HCT116 (cell line): Measurements from ENCODE around the gene WDR33. TPM values are rescaled to one million over a fixed set of nuclear protein-coding genes. Genes with fewer than 3 reads are reported as not detected.

Experiments
- ATAC-seq: fragments of 200-7000 bp; cut with Tn5 transposase; 2 replicates; pipeline ENCODE4 v1.9.1; 2020; ENCODE audit warnings: mild to moderate bottlenecking, moderate library complexity
- BruUV-seq: library from RNA; stranded (reverse); fragments of 400-500 nt; replicated peaks from 2 replicates; lab custom pipeline; 2021; lab: Mats Ljungman, UMichigan
- CTCF ChIA-PET: fragments of 300-600 bp; sonication (Branson Sonifier 250); formaldehyde crosslinking; loops from one replicate; lab custom pipeline; 2021; ENCODE audit warnings: antibody characterized with exemption; lab: Charles Lee
- POLR2A ChIA-PET: fragments of 300-600, 350-600 bp; sonication (Branson Sonifier 250); formaldehyde crosslinking; loops from one replicate; lab custom pipeline; 2021; ENCODE audit warnings: antibody characterized with exemption; lab: Charles Lee
- RAD21 ChIA-PET, 2 experiments: fragments of 300-600 bp; sonication (Branson Sonifier 250); formaldehyde crosslinking; loops; one replicate each; lab custom pipeline; 2023; ENCODE audit warnings: low total read pairs in 2 of 2; ENCODE audit not compliant: uncharacterized antibody in 2 of 2, unreplicated experiment in 2 of 2, low non-redundant PET in 1 of 2; lab: Charles Lee
- DNase-seq: peaks from one replicate; pipeline ENCODE4 v3.0.0-alpha.2; 2010; ENCODE audit warnings: low read depth, low spot score
- H2AFZ ChIP-seq: fragments of 200-600 bp; shearing (Covaris generic), sonication (generic); 2 replicates; pipeline ENCODE4 v1.6.1; 2017; ENCODE audit warnings: low read depth, mixed run types, mixed read lengths, antibody characterized with exemption, low read length; ENCODE audit not compliant: poor library complexity, severe bottlenecking
- H3K27ac ChIP-seq: 2 replicates; pipeline ENCODE4 v1.5.1; 2012; ENCODE audit warnings: low read depth, low read length
- H3K27me3 ChIP-seq: fragments of 200-600 bp; sonication (generic); 2 replicates; pipeline ENCODE4 v1.6.1; 2016; ENCODE audit warnings: mixed run types, low read length, mixed read lengths; ENCODE audit not compliant: insufficient read depth
- H3K36me3 ChIP-seq, 2 experiments: fragments of 200-500 bp in 1 of 2; fragments of 200-600 bp in 1 of 2; sonication (Bioruptor generic) in 1 of 2; sonication (generic) in 1 of 2; 2 replicates each; pipeline versions ENCODE4 v1.5.1 to v1.6.1; 2014 to 2016; ENCODE audit warnings: low read length in 2 of 2, inconsistent platforms in 1 of 2, mixed read lengths in 1 of 2, mixed run types in 1 of 2; ENCODE audit not compliant: insufficient read depth in 2 of 2, control insufficient read depth in 1 of 2
- H3K4me1 ChIP-seq, 2 experiments: fragments of 200-600 bp in 1 of 2; sonication (generic) in 1 of 2; 2 replicates each; pipeline versions ENCODE4 v1.5.1 to v1.6.1; 2012 to 2017; ENCODE audit warnings: low read length in 2 of 2, inconsistent platforms in 1 of 2, mild to moderate bottlenecking in 1 of 2, mixed read lengths in 1 of 2, mixed run types in 1 of 2, moderate library complexity in 1 of 2; ENCODE audit not compliant: insufficient read depth in 2 of 2, control insufficient read depth in 1 of 2
- H3K4me2 ChIP-seq: fragments of 200-600 bp; sonication (generic); 2 replicates; pipeline ENCODE4 v1.6.1; 2017; ENCODE audit warnings: mixed run types, low read length, mixed read lengths
- H3K4me3 ChIP-seq, 2 experiments: fragments of 200-600 bp in 1 of 2; sonication (generic) in 1 of 2; replicated peaks in 1 of 2; 2 replicates each; pipeline ENCODE4 v1.5.1; 2011 to 2016; ENCODE audit warnings: low read length in 2 of 2, control low read depth in 1 of 2, low read depth in 1 of 2, mild to moderate bottlenecking in 1 of 2, mixed read lengths in 1 of 2, mixed run types in 1 of 2
- H3K79me2 ChIP-seq: fragments of 200-600 bp; sonication (generic); 2 replicates; pipeline ENCODE4 v1.6.1; 2017; ENCODE audit warnings: mild to moderate bottlenecking, mixed run types, low read length, moderate library complexity, mixed read lengths; ENCODE audit not compliant: insufficient read depth
- H3K9ac ChIP-seq: fragments of 200-600 bp; sonication (generic); 2 replicates; pipeline ENCODE4 v1.6.1; 2016; ENCODE audit warnings: low read length, mixed read lengths
- H3K9me2 ChIP-seq: fragments of 200-600 bp; sonication (generic), shearing (Covaris generic); 2 replicates; pipeline ENCODE4 v1.6.1; 2017; ENCODE audit warnings: mixed run types, mild to moderate bottlenecking, moderate library complexity; ENCODE audit not compliant: insufficient read depth
- H3K9me3 ChIP-seq, 2 experiments: fragments of 200-500 bp in 1 of 2; fragments of 200-600 bp in 1 of 2; sonication (Bioruptor generic) in 1 of 2; sonication (generic) in 1 of 2; 2 replicates each; pipeline ENCODE4 v1.6.1; 2014 to 2017; ENCODE audit warnings: low read length in 2 of 2, mixed read lengths in 2 of 2, inconsistent platforms in 1 of 2, low read depth in 1 of 2, mild to moderate bottlenecking in 1 of 2, mixed run types in 1 of 2, moderate library complexity in 1 of 2; ENCODE audit not compliant: control insufficient read depth in 1 of 2, insufficient read depth in 1 of 2
- H4K20me1 ChIP-seq: fragments of 200-600 bp; sonication (generic), shearing (Covaris generic); 2 replicates; pipeline ENCODE4 v1.6.1; 2017; ENCODE audit warnings: mixed run types, mild to moderate bottlenecking, moderate library complexity; ENCODE audit not compliant: insufficient read depth
- ATF3 ChIP-seq: IDR thresholded peaks from 2 replicates; pipeline ENCODE4 v1.6.1; 2012
- CBX3 ChIP-seq: IDR thresholded peaks from 2 replicates; pipeline ENCODE4 v1.6.1; 2012; ENCODE audit warnings: low read depth
- CEBPB ChIP-seq: IDR thresholded peaks from 2 replicates; pipeline ENCODE4 v1.6.1; 2012; ENCODE audit warnings: low read depth
- CTCF ChIP-seq, 3 experiments: fragments of 200-600 bp in 1 of 3; sonication (generic) in 1 of 3; IDR thresholded peaks in 2 of 3; conservative IDR thresholded peaks in 1 of 3; 2 replicates each; pipeline ENCODE4 v1.5.1; 2012 to 2017; ENCODE audit warnings: low read depth in 2 of 3, low read length in 2 of 3, antibody characterized with exemption in 1 of 3, borderline replicate concordance in 1 of 3, control low read depth in 1 of 3, mild to moderate bottlenecking in 1 of 3, mixed read lengths in 1 of 3, mixed run types in 1 of 3, moderate library complexity in 1 of 3; ENCODE audit not compliant: insufficient read depth in 1 of 3
- EZH2phosphoT487 ChIP-seq: fragments of 200-600 bp; IDR thresholded peaks from 2 replicates; pipeline ENCODE4 v1.6.1; 2018; ENCODE audit warnings: antibody characterized with exemption, borderline replicate concordance
- FOSL1 ChIP-seq: IDR thresholded peaks from 2 replicates; pipeline ENCODE4 v1.6.1; 2012; ENCODE audit warnings: low read depth
- JUND ChIP-seq: IDR thresholded peaks from 2 replicates; pipeline ENCODE4 v1.6.1; 2012
- MAX ChIP-seq: IDR thresholded peaks from 2 replicates; pipeline ENCODE4 v1.6.1; 2012
- RAD21 ChIP-seq: IDR thresholded peaks from 2 replicates; pipeline ENCODE4 v1.6.1; 2012; ENCODE audit warnings: low read depth, mild to moderate bottlenecking
- REST ChIP-seq: IDR thresholded peaks from 2 replicates; pipeline ENCODE4 v1.6.1; 2012; ENCODE audit warnings: low read depth
- SIN3A ChIP-seq: IDR thresholded peaks from 2 replicates; pipeline ENCODE4 v1.6.1; 2012; ENCODE audit warnings: low read depth
- SP1 ChIP-seq: IDR thresholded peaks from 2 replicates; pipeline ENCODE4 v1.6.1; 2012; ENCODE audit warnings: low read depth
- SRF ChIP-seq: IDR thresholded peaks from 2 replicates; pipeline ENCODE4 v1.6.1; 2012; ENCODE audit warnings: low read depth
- TCF7L2 ChIP-seq: IDR thresholded peaks from 2 replicates; pipeline ENCODE4 v1.7.0; 2011; ENCODE audit warnings: borderline replicate concordance, inconsistent platforms; ENCODE audit not compliant: insufficient read depth, insufficient read length; ENCODE audit errors: extremely low read depth
- ZBTB33 ChIP-seq: IDR thresholded peaks from 2 replicates; pipeline ENCODE4 v1.6.1; 2011; ENCODE audit warnings: mild to moderate bottlenecking, low read length, moderate library complexity; ENCODE audit not compliant: insufficient replicate concordance; ENCODE audit errors: extremely low read depth
- ZFX ChIP-seq: fragments of 450-650 bp; IDR thresholded peaks from 2 replicates; pipeline ENCODE4 v1.6.1; 2017
- intact Hi-C: fragments of 100-400 bp; cut with micrococcal nuclease; formaldehyde crosslinking; loops from 2 replicates; pipeline ENCODE4 v1.10.0; 2022
- total RNA-seq: library from RNA; stranded (reverse); gene quantifications from one replicate; pipeline ENCODE4 v1.2.1, GENCODE V29; 2021; ENCODE audit not compliant: unreplicated experiment

WDR33 gene
- total RNA-seq, 1 experiment from 2014 or later = 52.5 TPM

- no peak for TF ChIP-seq ZBTB33
- TF ChIP-seq FOSL1 = no peak
- TF ChIP-seq, all 23 proteins: peak for 0
Observed at GRCh38 chr2:127799926-127800325, 11.0 kb downstream of the WDR33 start (continued).

GRCh38 chr2:127796389-127796788 lies 14.6 kb downstream of the WDR33 start:
- Histone ChIP-seq H2AFZ (no peak overlapping the region), H3K4me1 (no peaks in the 10 kb centered on the region), H3K4me3 (no peak overlapping the region), H4K20me1 (peaks cover 26% of the 10 kb centered on the region; the same call in 1 of the 2 replicates), H3K9me2 (no peaks in the 10 kb centered on the region), H3K79me2 (peaks cover 100% of the 10 kb centered on the region), H3K4me2 (no peak overlapping the region), H3K27me3 (no peaks in the 10 kb centered on the region), H3K36me3 (peaks cover 3 to 4% of the 10 kb centered on the region in 2 experiments; a peak in 2 of 4 replicates), H3K9ac (no peak overlapping the region), H3K9me3 (no peaks in the 10 kb centered on the region), H3K27ac (no peak overlapping the region)
- ATAC-seq (no peak), DNase-seq (no peak)
- TSS peak; percentile 3 for BruUV-seq
- intact Hi-C loops = no loop called here
- ChIA-PET CTCF (no interaction called here), RAD21 (no interaction called here), POLR2A (no interaction called here)
- TF ChIP-seq ZFX (no peak), JUND (no peak), ATF3 (no peak), ZBTB33 (no peak), CBX3 (no peak), RAD21 (no peak), CEBPB (no peak), SRF (no peak), REST (no peak), SIN3A (no peak), SP1 (no peak), CTCF (IDR thresholded peaks at IDR 0.05 in 2 of 3, conservative IDR thresholded peaks at IDR 0.05 in 1 of 3; ENCODE audit: borderline replicate concordance in 1 of 3, insufficient read depth in 1 of 3, low read depth in 2 of 3, low read length in 2 of 3) (no peak), EZH2phosphoT487 (no peak), TCF7L2 (no peak), MAX (no peak)
